ENCODE results near the gene ZC3H13. TPM values are rescaled to one million over a fixed set of nuclear protein-coding genes. Genes with fewer than 3 reads are reported as not detected.

The ZC3H13 gene
- total RNA-seq, 1 experiment from 2014 or later = 45.0 TPM

DNA sequence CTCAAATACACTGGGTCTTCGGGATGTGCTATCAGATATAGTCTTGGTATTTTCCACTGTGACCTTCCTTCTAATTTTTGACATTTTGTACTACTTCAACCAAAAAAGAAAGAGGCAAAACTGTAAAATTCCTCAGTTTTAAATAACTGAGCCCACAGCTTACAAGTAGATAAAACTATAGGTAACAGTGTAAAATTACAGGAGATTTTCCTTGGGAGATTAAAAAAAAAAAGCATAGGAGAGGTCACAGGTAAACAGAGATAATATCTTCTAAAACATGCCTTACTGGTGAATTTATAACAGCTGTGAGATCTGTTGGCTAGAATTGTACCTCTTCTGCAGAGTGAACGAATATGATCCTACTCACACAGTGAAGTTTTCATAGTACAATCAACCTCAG is 7.1 kb downstream of the ZC3H13 start:
- peaks cover 8% of the 10 kb centered on the region for H3K36me3 Mint-ChIP-seq (ENCODE audit: insufficient read depth, unreplicated experiment)
- no peak for DNase-seq
- Histone ChIP-seq H3K4me1 (no peaks in the 10 kb centered on the region), H3K4me3 (ENCODE audit: low read depth, low read length) (no peak overlapping the region), H3K9me3 (no peaks in the 10 kb centered on the region), H3K36me3 (ENCODE audit: control insufficient read depth, insufficient read depth, low read length) (no peaks in the 10 kb centered on the region), H3K27me3 (replicated peaks; ENCODE audit: control insufficient read depth, insufficient read depth, low read length) (no peaks in the 10 kb centered on the region)
- intact Hi-C loops (cut with micrococcal nuclease; ENCODE audit: unreplicated experiment) = no loop called here
- ChIA-PET CTCF (no interaction called here), POLR2A (no interaction called here)
- H3K27me3 Mint-ChIP-seq (ENCODE audit: insufficient read depth, unreplicated experiment) = no peaks in the 10 kb centered on the region
- no peaks in the 10 kb centered on the region for H3K9me3 Mint-ChIP-seq (ENCODE audit: unreplicated experiment)
- no peaks in the 10 kb centered on the region for H3K4me1 Mint-ChIP-seq (ENCODE audit: low read depth, unreplicated experiment)
- TF ChIP-seq CTCF (IDR thresholded peaks at IDR 0.05; ENCODE audit: insufficient read depth in 1 of 2, low read depth in 1 of 2, low read length in 1 of 2, severe bottlenecking in 1 of 2, unreplicated experiment in 1 of 2) = no peak
- no peak overlapping the region for H3K4me3 Mint-ChIP-seq (ENCODE audit: unreplicated experiment)
- no TSS peak for BruUV-seq (replicated peaks)
- H3K27ac Mint-ChIP-seq (ENCODE audit: unreplicated experiment) = no peak overlapping the region

- no peak for DNase-seq
- ChIA-PET POLR2A (no interaction called here), CTCF (no interaction called here)
- H3K9me3 ChIP-seq = no peaks in the 10 kb centered on the region
- TF ChIP-seq CTCF (IDR thresholded peaks at IDR 0.05; ENCODE audit: insufficient read depth in 1 of 2, low read depth in 1 of 2, low read length in 1 of 2, severe bottlenecking in 1 of 2, unreplicated experiment in 1 of 2) = no peak
- no peak overlapping the region for H3K27ac Mint-ChIP-seq (ENCODE audit: unreplicated experiment)
- H3K4me3 ChIP-seq (ENCODE audit: low read depth, low read length) = no peak overlapping the region
- H3K4me3 Mint-ChIP-seq (ENCODE audit: unreplicated experiment) = no peak overlapping the region
- no peaks in the 10 kb centered on the region for H3K4me1 ChIP-seq
- no TSS peak for BruUV-seq (replicated peaks)
- H3K4me1 Mint-ChIP-seq (ENCODE audit: low read depth, unreplicated experiment) = no peaks in the 10 kb centered on the region
- no peaks in the 10 kb centered on the region for H3K27me3 Mint-ChIP-seq (ENCODE audit: insufficient read depth, unreplicated experiment)
- H3K36me3 ChIP-seq (ENCODE audit: control insufficient read depth, insufficient read depth, low read length) = no peaks in the 10 kb centered on the region
- H3K36me3 Mint-ChIP-seq (ENCODE audit: insufficient read depth, unreplicated experiment) = peaks cover 12% of the 10 kb centered on the region
- no peaks in the 10 kb centered on the region for H3K27me3 ChIP-seq (replicated peaks; ENCODE audit: control insufficient read depth, insufficient read depth, low read length)
- intact Hi-C loops (cut with micrococcal nuclease; ENCODE audit: unreplicated experiment) = no loop called here
- H3K9me3 Mint-ChIP-seq (ENCODE audit: unreplicated experiment) = no peaks in the 10 kb centered on the region
Observed at GRCh38 chr13:46043647-46044046, 8.9 kb downstream of the ZC3H13 start.

DNA sequence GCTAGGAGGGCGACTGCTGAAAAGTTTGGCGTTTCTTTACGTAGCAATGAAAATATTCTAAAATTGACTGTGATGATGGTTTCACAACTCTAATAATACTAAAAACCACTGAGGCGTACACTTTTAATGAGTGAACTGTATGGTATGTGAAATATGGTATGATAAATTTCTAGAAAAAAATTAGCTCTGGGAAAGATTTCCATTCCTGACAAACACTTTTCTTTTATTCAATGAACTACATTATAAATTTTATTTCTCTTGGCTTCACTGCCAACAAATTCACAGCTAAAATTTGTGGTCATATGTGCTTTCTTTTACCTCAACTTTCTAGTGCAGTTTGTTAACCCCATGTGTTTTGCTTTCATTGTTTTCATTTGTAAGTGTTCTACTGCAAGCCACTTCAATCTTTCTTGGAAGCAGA is 11.1 kb downstream of the ZC3H13 start:
- POLR2A ChIA-PET = no interaction called here
- intact Hi-C loops (cut with micrococcal nuclease; ENCODE audit: unreplicated experiment) = no loop called here
- BruUV-seq (replicated peaks) = no TSS peak
- CTCF ChIA-PET = no interaction called here
- no peaks in the 10 kb centered on the region for H3K27me3 Mint-ChIP-seq (ENCODE audit: insufficient read depth, unreplicated experiment)
- H3K4me1 ChIP-seq = no peaks in the 10 kb centered on the region
- TF ChIP-seq CTCF (IDR thresholded peaks at IDR 0.05; ENCODE audit: insufficient read depth in 1 of 2, low read depth in 1 of 2, low read length in 1 of 2, severe bottlenecking in 1 of 2, unreplicated experiment in 1 of 2) = no peak
- no peaks in the 10 kb centered on the region for H3K4me1 Mint-ChIP-seq (ENCODE audit: low read depth, unreplicated experiment)
- DNase-seq = no peak
- no peak overlapping the region for H3K4me3 ChIP-seq (ENCODE audit: low read depth, low read length)
- no peak overlapping the region for H3K4me3 Mint-ChIP-seq (ENCODE audit: unreplicated experiment)
- no peaks in the 10 kb centered on the region for H3K27me3 ChIP-seq (replicated peaks; ENCODE audit: control insufficient read depth, insufficient read depth, low read length)
- H3K9me3 Mint-ChIP-seq (ENCODE audit: unreplicated experiment) = no peaks in the 10 kb centered on the region
- H3K36me3 ChIP-seq (ENCODE audit: control insufficient read depth, insufficient read depth, low read length) = no peaks in the 10 kb centered on the region
- H3K9me3 ChIP-seq = no peaks in the 10 kb centered on the region
- H3K27ac Mint-ChIP-seq (ENCODE audit: unreplicated experiment) = no peak overlapping the region
- peaks cover 21% of the 10 kb centered on the region for H3K36me3 Mint-ChIP-seq (ENCODE audit: insufficient read depth, unreplicated experiment)
